Measurements from ENCODE around the gene DCAF12.

DNA sequence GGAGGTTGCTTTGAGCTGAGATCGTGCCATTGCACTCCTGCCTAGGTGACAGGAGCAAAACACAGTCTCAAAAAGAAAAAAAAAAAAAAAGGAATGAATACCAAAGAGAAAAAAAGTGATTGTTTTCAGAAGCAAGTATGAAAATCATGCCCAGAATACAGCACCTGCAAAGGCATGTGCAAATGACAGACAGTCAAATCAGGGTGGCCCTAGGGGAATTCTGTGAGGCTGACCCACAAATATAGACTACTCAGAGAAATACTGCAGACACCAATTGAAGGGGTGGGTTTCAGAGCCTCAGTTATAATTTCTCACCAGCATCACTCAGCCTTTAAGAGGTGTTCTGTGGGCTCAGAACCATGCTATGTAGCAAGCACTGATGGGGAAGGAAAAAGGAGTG, 28.6 kb downstream of the DCAF12 start:
- TF ChIP-seq POLR2A (IDR thresholded peaks at IDR 0.05; ENCODE audit: low read depth, low read length) (no peak), POLR2AphosphoS5 (IDR thresholded peaks at IDR 0.05; ENCODE audit: low read depth, low read length) (no peak), TAF1 (IDR thresholded peaks at IDR 0.05; ENCODE audit: borderline replicate concordance, low read depth, low read length) (no peak)
